Adrenal gland (tissue), 5 donors: ENCODE measurements around the gene DLEU7.

Experiments used
- CTCF ChIP-seq, 6 experiments: fragments of 450-650 bp in 4 of 6; fragments of 200-600 bp in 2 of 6; sonication (generic) in 1 of 6; IDR thresholded peaks; 1 replicate in 5 of 6; 2 replicates in 1 of 6; pipeline versions ENCODE4 v1.5.1 to v1.8.0; 2016 to 2021; ENCODE audit warnings: antibody characterized with exemption in 6 of 6, mild to moderate bottlenecking in 2 of 6, moderate library complexity in 1 of 6
- POLR2A ChIP-seq, 2 donors: fragments of 450-650 bp; IDR thresholded peaks; one replicate each; pipeline ENCODE4 v1.6.1; 2017; ENCODE audit warnings: antibody characterized with exemption in 2 of 2, mild to moderate bottlenecking in 2 of 2, moderate library complexity in 1 of 2
- donor health status: DM: no; HTN: no; CAD: no.

GRCh38 chr13:50850445-50850844, 7.0 kb upstream of the DLEU7 start:
- TF ChIP-seq POLR2A (IDR thresholded peaks at IDR 0.05) (no peak), CTCF (IDR thresholded peaks at IDR 0.05) (no peak)
